ENCODE results near the gene CAMK2N1. TPM values are rescaled to one million over a fixed set of nuclear protein-coding genes. Genes with fewer than 3 reads are reported as not detected.

Gene CAMK2N1
- total and polyA plus RNA-seq, 2 of the 13 experiments (the other 11 are each of a cell fraction or from before 2014, with no cell fraction given), result 38.0 to 38.6 TPM

GRCh38 chr1:20483833-20484518, 2.0 kb downstream of the CAMK2N1 start (continued):
- TF ChIP-seq ZBTB43 (CRISPR knock-in tag; conservative IDR thresholded peaks at IDR 0.05) (no peak), HNF4A (CRISPR knock-in tag; IDR thresholded peaks at IDR 0.05) (no peak), PRPF4 (IDR thresholded peaks at IDR 0.05; ENCODE audit: low read depth, low read length, poor library complexity, severe bottlenecking) (no peak), ZBTB26 (CRISPR knock-in tag; IDR thresholded peaks at IDR 0.05; ENCODE audit: borderline replicate concordance) (no peak), U2AF2 (IDR thresholded peaks at IDR 0.05; ENCODE audit: low read depth, low read length) (0 out of 2 replicates have a peak, but pooled peaks have one; percentile 26), ZNF383 (CRISPR knock-in tag; IDR thresholded peaks at IDR 0.05; ENCODE audit: borderline replicate concordance) (no peak), NCOA2 (CRISPR knock-in tag; IDR thresholded peaks at IDR 0.05) (no peak), ZSCAN5A (CRISPR knock-in tag; IDR thresholded peaks at IDR 0.05; ENCODE audit: borderline replicate concordance) (no peak), ZNF784 (CRISPR knock-in tag; IDR thresholded peaks at IDR 0.05; ENCODE audit: borderline replicate concordance) (no peak), ZBTB4 (CRISPR knock-in tag; IDR thresholded peaks at IDR 0.05; ENCODE audit: borderline replicate concordance) (no peak), EZH2 (conservative IDR thresholded peaks at IDR 0.05; ENCODE audit: low read depth, low read length) (no peak), SMARCE1 (IDR thresholded peaks at IDR 0.05; ENCODE audit: borderline replicate concordance) (no peak), SALL1 (CRISPR knock-in tag; IDR thresholded peaks at IDR 0.05) (peak; percentile 49; the same call in 1 of the 2 replicates), RARG (CRISPR knock-in tag; IDR thresholded peaks at IDR 0.05; ENCODE audit: low read depth) (no peak), ZSCAN30 (CRISPR knock-in tag; IDR thresholded peaks at IDR 0.05) (no peak), HNRNPLL (IDR thresholded peaks at IDR 0.05; ENCODE audit: low read depth, low read length, poor library complexity, severe bottlenecking) (peak; percentile 63), ZNF143 (CRISPR knock-in tag; IDR thresholded peaks at IDR 0.05) (peak; percentile 33; the same call in 1 of the 2 replicates), ZNF780A (CRISPR knock-in tag; IDR thresholded peaks at IDR 0.05) (no peak), CTCF (CRISPR knock-in tag; IDR thresholded peaks at IDR 0.05) (peak; percentile 68)
